Esophagus squamous epithelium (tissue), 4 donors: ENCODE results near the gene EN2.

Experiments
- POLR2A ChIP-seq, 4 donors: fragments of 450-650 bp; IDR thresholded peaks; one replicate each; pipeline ENCODE4 v1.6.1; 2017; ENCODE audit warnings: antibody characterized with exemption in 4 of 4, mild to moderate bottlenecking in 4 of 4, moderate library complexity in 3 of 4
- TF ChIP-seq, protein P1 (sequence below), 6 experiments: fragments of 450-650 bp in 4 of 6; fragments of 200-600 bp in 2 of 6; sonication (generic) in 2 of 6; IDR thresholded peaks; one replicate each; pipeline ENCODE4 v1.5.1; 2016 to 2019; ENCODE audit warnings: antibody characterized with exemption in 6 of 6, mild to moderate bottlenecking in 4 of 6, moderate library complexity in 4 of 6

DNA sequence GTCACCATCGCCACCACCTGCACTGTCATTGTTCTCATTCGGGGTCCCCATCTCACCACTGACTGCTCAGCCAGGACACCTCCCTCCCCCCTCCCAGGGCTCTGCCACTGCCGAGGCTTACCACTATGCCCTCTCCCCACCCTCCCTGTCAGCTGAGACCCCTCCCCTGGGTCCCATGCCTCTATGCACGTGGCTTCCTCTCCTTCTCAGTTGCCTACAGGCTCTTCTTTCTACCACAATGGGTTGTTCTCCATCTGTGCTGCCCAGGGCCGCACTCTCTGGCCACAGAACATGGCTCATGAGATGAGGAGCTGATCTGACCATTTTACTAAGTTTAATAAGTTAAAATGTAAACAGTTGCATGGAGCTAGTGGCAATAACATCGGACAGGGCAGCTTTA lies 16.1 kb upstream of the EN2 start:
- TF ChIP-seq, protein P1, sequence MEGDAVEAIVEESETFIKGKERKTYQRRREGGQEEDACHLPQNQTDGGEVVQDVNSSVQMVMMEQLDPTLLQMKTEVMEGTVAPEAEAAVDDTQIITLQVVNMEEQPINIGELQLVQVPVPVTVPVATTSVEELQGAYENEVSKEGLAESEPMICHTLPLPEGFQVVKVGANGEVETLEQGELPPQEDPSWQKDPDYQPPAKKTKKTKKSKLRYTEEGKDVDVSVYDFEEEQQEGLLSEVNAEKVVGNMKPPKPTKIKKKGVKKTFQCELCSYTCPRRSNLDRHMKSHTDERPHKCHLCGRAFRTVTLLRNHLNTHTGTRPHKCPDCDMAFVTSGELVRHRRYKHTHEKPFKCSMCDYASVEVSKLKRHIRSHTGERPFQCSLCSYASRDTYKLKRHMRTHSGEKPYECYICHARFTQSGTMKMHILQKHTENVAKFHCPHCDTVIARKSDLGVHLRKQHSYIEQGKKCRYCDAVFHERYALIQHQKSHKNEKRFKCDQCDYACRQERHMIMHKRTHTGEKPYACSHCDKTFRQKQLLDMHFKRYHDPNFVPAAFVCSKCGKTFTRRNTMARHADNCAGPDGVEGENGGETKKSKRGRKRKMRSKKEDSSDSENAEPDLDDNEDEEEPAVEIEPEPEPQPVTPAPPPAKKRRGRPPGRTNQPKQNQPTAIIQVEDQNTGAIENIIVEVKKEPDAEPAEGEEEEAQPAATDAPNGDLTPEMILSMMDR (IDR thresholded peaks at IDR 0.05): no peak
- no peak for TF ChIP-seq POLR2A (IDR thresholded peaks at IDR 0.05)
